Nephron progenitor cell (in vitro differentiated cells): ENCODE results near the gene BAIAP2L1.
"Not testable (repeated sequence)": the region's sequence is repeated elsewhere in the genome, so short reads cannot be mapped to it uniquely, and the experiment has no call there.

ENCODE experiments used
- DNase-seq: peaks from one replicate; pipeline ENCODE4 v3.0.0; 2021
- H3K27ac Mint-ChIP-seq: 2 replicates; pipeline ENCODE4 v1.8.0; 2021; ENCODE audit warnings: mild to moderate bottlenecking, moderate library complexity, mixed read lengths
- H3K27me3 Mint-ChIP-seq: 2 replicates; pipeline ENCODE4 v1.8.0; 2021; ENCODE audit warnings: mild to moderate bottlenecking, low read depth, mixed read lengths; ENCODE audit not compliant: poor library complexity
- H3K36me3 Mint-ChIP-seq: 2 replicates; pipeline ENCODE4 v1.8.0; 2021; ENCODE audit warnings: low read depth, mixed read lengths
- H3K4me1 Mint-ChIP-seq: 2 replicates; pipeline ENCODE4 v1.8.0; 2021; ENCODE audit warnings: mixed read lengths
- H3K4me3 Mint-ChIP-seq: 2 replicates; pipeline ENCODE4 v1.8.0; 2021; ENCODE audit warnings: mild to moderate bottlenecking, moderate library complexity, mixed read lengths
- H3K9me3 Mint-ChIP-seq: 2 replicates; pipeline ENCODE4 v1.8.0; 2021; ENCODE audit warnings: mild to moderate bottlenecking, moderate library complexity, mixed read lengths
- TF ChIP-seq, protein P1 (sequence below): fragments of 200-600 bp; sonication (generic); IDR thresholded peaks from 2 replicates; pipeline ENCODE4 v1.5.0; 2021; ENCODE audit warnings: antibody characterized with exemption

The BAIAP2L1 gene

DNA sequence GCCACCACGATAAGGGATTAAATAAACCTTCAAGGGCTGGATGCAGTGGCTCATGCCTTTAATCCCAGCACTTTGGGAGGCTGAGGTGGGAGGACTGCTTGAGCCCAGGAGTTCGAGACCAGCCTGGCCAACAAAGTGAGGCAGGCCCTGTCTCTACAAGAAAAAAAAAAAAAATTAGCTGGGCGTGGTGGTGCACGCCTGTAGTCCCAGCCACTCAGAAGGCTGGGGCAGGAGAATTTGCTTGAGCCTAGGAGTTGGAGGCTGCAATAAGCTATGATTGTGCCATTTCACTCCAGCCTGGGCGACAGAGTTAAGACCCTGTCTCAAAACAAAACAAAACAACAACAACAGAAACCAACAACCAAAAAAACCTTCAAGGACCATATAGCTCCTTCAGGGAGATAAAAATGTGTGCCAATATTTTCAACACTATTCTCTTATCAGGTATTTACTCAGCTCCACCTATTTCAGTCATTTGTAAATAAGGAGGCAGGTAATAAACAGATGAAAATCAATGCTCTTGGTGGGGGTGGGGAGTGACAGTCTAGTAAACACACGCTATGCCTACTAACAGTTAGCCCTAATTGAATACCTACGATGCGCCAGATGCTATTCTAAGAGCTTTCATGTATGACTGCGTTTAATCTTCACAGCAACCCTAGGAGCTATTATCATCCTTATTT, 13.2 kb downstream of the BAIAP2L1 start:
- no peak overlapping the region for H3K27ac Mint-ChIP-seq
- H3K4me1 Mint-ChIP-seq = peaks cover 5% of the 10 kb centered on the region
- TF ChIP-seq, protein P1, sequence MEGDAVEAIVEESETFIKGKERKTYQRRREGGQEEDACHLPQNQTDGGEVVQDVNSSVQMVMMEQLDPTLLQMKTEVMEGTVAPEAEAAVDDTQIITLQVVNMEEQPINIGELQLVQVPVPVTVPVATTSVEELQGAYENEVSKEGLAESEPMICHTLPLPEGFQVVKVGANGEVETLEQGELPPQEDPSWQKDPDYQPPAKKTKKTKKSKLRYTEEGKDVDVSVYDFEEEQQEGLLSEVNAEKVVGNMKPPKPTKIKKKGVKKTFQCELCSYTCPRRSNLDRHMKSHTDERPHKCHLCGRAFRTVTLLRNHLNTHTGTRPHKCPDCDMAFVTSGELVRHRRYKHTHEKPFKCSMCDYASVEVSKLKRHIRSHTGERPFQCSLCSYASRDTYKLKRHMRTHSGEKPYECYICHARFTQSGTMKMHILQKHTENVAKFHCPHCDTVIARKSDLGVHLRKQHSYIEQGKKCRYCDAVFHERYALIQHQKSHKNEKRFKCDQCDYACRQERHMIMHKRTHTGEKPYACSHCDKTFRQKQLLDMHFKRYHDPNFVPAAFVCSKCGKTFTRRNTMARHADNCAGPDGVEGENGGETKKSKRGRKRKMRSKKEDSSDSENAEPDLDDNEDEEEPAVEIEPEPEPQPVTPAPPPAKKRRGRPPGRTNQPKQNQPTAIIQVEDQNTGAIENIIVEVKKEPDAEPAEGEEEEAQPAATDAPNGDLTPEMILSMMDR = no peak
- no peak overlapping the region for H3K4me3 Mint-ChIP-seq
- H3K9me3 Mint-ChIP-seq = peaks cover 15% of the 10 kb centered on the region
- DNase-seq = no peak
- no peaks in the 10 kb centered on the region for H3K27me3 Mint-ChIP-seq
- H3K36me3 Mint-ChIP-seq = peaks cover 45% of the 10 kb centered on the region

DNA sequence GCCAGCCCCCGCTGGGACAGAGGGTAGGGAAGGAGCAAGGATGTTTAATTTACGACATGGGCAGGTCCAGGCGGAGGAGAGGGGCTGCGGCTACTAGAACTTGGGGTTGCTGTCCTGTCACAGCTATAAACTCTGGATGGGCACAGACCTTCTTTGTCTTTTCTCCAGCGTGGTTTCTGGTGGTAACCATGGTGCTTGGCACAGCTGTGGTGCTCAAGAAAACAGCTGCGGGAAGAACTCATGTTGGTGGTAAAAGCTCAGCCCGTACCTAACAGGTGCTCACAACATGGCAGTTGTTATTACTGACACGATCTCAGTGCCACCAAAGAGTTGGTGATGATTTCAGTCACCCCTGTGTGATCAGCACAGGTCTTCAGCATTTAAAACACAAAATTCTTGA, 13.8 kb downstream of the BAIAP2L1 start:
- TF ChIP-seq, protein P1 = no peak
- no peak for DNase-seq
- Mint-ChIP-seq H3K4me3 (no peak overlapping the region), H3K27me3 (no peaks in the 10 kb centered on the region), H3K27ac (peak overlapping the region; percentile 21), H3K4me1 (no peaks in the 10 kb centered on the region), H3K9me3 (peaks cover 15% of the 10 kb centered on the region), H3K36me3 (peaks cover 40% of the 10 kb centered on the region)

GRCh38 chr7:98385532-98385931, 15.4 kb downstream of the BAIAP2L1 start:
- H3K27ac Mint-ChIP-seq, DNase-seq, H3K27me3 Mint-ChIP-seq, H3K4me3 Mint-ChIP-seq, H3K4me1 Mint-ChIP-seq: not testable (repeated sequence)
- H3K9me3 Mint-ChIP-seq = peaks cover 13% of the 10 kb centered on the region
- peaks cover 41% of the 10 kb centered on the region for H3K36me3 Mint-ChIP-seq

DNA sequence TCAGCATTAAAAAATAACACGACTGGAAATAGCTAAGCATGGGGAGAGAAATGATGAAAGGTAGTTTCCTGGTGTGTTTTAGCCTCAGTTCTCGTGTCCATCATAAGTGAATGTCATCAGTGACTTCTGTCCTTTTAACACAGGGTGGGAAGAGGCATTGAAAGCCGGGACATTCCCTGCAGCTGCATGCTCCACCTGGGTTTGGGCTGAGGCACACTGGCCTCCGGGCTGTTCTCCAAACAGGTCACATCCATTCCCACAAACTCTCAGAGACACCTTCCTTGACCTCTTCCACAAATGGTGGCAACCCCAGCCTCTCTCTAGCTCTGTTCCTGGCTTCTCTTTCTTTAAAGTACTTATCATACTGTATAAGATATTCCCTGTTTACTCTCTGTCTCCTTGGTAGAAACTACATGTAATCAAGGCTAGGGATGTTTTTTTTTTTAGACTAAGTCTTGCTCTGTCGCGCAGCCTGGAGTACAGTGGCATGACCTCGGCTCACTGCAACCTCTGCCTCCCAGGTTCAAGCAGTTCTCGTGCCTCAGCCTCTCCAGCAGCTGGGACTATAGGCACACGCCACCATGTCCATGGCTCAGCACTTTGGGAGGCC, 22.6 kb downstream of the BAIAP2L1 start:
- Mint-ChIP-seq H3K36me3 (peaks cover 24% of the 10 kb centered on the region), H3K4me3 (no peak overlapping the region), H3K9me3 (peaks cover 18% of the 10 kb centered on the region), H3K4me1 (peaks cover 7% of the 10 kb centered on the region), H3K27ac (peak overlapping the region; percentile 94), H3K27me3 (no peaks in the 10 kb centered on the region)
- no peak for DNase-seq
- TF ChIP-seq, protein P1 = no peak

DNA sequence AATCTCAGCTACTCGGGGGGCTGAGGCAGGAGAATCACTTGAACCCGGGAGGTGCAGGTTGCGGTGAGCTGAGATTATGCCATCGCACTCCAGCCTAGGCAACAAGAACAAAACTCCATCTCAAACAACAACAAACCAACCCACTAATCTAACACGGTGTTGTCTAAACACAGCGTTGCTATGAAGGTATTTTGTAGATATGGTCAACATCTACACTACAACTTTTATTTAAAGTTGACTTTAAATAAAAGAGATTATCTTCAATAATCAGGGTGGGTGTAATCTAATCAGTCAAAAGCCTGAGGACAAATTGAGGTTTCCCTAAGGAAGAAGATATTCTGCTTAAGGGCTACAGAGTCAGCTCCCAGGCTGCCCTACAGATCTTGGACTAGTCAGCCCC, 24.2 kb downstream of the BAIAP2L1 start:
- peaks cover 7% of the 10 kb centered on the region for H3K4me1 Mint-ChIP-seq
- no peak for DNase-seq
- no peak overlapping the region for H3K4me3 Mint-ChIP-seq
- TF ChIP-seq, protein P1 = no peak
- H3K36me3 Mint-ChIP-seq = peaks cover 23% of the 10 kb centered on the region
- no peaks in the 10 kb centered on the region for H3K27me3 Mint-ChIP-seq
- H3K27ac Mint-ChIP-seq = no peak overlapping the region
- H3K9me3 Mint-ChIP-seq = peaks cover 18% of the 10 kb centered on the region

DNA sequence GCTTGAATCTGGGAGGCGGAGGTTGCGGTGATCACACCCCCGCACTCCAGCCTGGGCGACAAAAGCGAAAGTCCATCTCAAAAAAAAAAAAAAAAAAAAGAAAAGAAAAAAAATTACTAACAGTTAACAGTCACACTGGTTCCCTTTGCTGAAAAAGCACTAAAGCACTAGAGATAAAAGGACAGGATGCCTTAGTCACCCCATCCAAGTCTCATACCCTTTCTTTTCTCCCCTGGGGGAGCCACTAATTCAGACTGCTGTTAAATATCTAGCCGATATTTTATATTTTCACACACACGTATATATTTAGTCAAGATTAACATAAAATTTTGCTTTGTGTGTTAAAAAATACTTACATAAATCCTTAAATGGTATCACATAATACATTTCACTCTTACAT, 25.2 kb downstream of the BAIAP2L1 start:
- no peak overlapping the region for H3K27ac Mint-ChIP-seq
- no peak for DNase-seq
- H3K4me1 Mint-ChIP-seq = no peaks in the 10 kb centered on the region
- TF ChIP-seq, protein P1 = no peak
- H3K4me3 Mint-ChIP-seq = no peak overlapping the region
- H3K36me3 Mint-ChIP-seq = peaks cover 13% of the 10 kb centered on the region
- peaks cover 11% of the 10 kb centered on the region for H3K9me3 Mint-ChIP-seq
- no peaks in the 10 kb centered on the region for H3K27me3 Mint-ChIP-seq
